Nasal cavity respiratory epithelium epithelial cell of viscerocranial mucosa (primary cell): ENCODE results near the gene NDUFB1. TPM values are rescaled to one million over a fixed set of nuclear protein-coding genes. Genes with fewer than 3 reads are reported as not detected.

ENCODE experiments used
- total RNA-seq: library from RNA; depleted of rRNA; stranded (reverse); fragments of >200 nt; gene quantifications from 2 replicates; pipeline ENCODE4 v1.2.3, GENCODE V29; 2014

Gene NDUFB1
- 79.9 and 186 TPM in 2 replicates for total RNA-seq

GRCh38 chr14:92121670-92122350 lies at the start of gene NDUFB1, which contains the start of gene CPSF2:
Gene NDUFB1, minus strand, starts transcription at chr14:92121706. Its CDS starts 4,069 bp downstream, at chr14:92117637.
Gene CPSF2, plus strand, starts transcription at chr14:92121969. Its CDS starts 9,016 bp downstream, at chr14:92130985.

GRCh38 chr14:92106143-92106926 lies 15.2 kb downstream of the NDUFB1 start, which contains the start of gene ATXN3:
Gene ATXN3, minus strand, starts transcription at chr14:92106582. Its CDS starts 30 bp downstream, at chr14:92106552.

Other genes with a start within 250 kb of the NDUFB1 start
- gene FBLN5, start 174.0 kb downstream of the NDUFB1 start, total RNA-seq, result 0.28 and 0.34 TPM in 2 replicates
- 29.0 and 59.7 TPM in 2 replicates for gene TRIP11, start 81.6 kb downstream of the NDUFB1 start, total RNA-seq
- gene ATXN3, start 15.1 kb downstream of the NDUFB1 start, total RNA-seq, result 24.3 and 55.9 TPM in 2 replicates
- gene CPSF2, start 263 bp upstream of the NDUFB1 start, total RNA-seq, result 59.8 and 67.9 TPM in 2 replicates
- under 0.01 TPM in 1 of 2 replicates, not detected in the other for gene SLC24A4, start 201.5 kb upstream of the NDUFB1 start, total RNA-seq